Measurements from ENCODE around the gene TUBB4B. TPM values are rescaled to one million over a fixed set of nuclear protein-coding genes. Genes with fewer than 3 reads are reported as not detected.
A peak's percentile ranks its signal among the peaks of the same experiment; 100 is the strongest.

The TUBB4B gene
- total RNA-seq = 321 TPM

- ATAC-seq = peak; percentile 77
These were observed at the start of gene TUBB4B for GRCh38 chr9:137240841-137241489. Gene TUBB4B (plus strand): TSS chr9:137241287. CDS start chr9:137241361, 74 bp downstream.

GRCh38 chr9:137191691-137192447 is 49.2 kb upstream of the TUBB4B start:
- no peak for ATAC-seq

- ATAC-seq = no peak
These were observed 48.7 kb upstream of the TUBB4B start for GRCh38 chr9:137192448-137192780.

- no peak for ATAC-seq
These were observed 48.2 kb upstream of the TUBB4B start for GRCh38 chr9:137192859-137193258.

- ATAC-seq = no peak
These were observed 47.3 kb upstream of the TUBB4B start for GRCh38 chr9:137193771-137194170.

- no peak for ATAC-seq
These were observed 46.7 kb upstream of the TUBB4B start for GRCh38 chr9:137194388-137194787.

GRCh38 chr9:137194909-137195308 is 46.2 kb upstream of the TUBB4B start:
- ATAC-seq = peak; percentile 67

- peak; percentile 48 for ATAC-seq
These were observed 45.4 kb upstream of the TUBB4B start for GRCh38 chr9:137195525-137196220.

- ATAC-seq = no peak
These were observed 42.8 kb upstream of the TUBB4B start for GRCh38 chr9:137198051-137198901.

- ATAC-seq = no peak
These were observed 42.2 kb upstream of the TUBB4B start for GRCh38 chr9:137198902-137199283.

- ATAC-seq = no peak
These were observed 41.5 kb upstream of the TUBB4B start for GRCh38 chr9:137199411-137200121.

- peak; percentile 93 for ATAC-seq
These were observed 40.5 kb upstream of the TUBB4B start, which contains the start of gene TPRN for GRCh38 chr9:137200311-137201204. Gene TPRN (minus strand): TSS chr9:137200741. CDS start chr9:137200711, 30 bp downstream.

GRCh38 chr9:137201205-137201868 is 39.8 kb upstream of the TUBB4B start:
- ATAC-seq = no peak

- ATAC-seq = no peak
These were observed 38.1 kb upstream of the TUBB4B start for GRCh38 chr9:137202966-137203365.

- no peak for ATAC-seq
These were observed 36.4 kb upstream of the TUBB4B start for GRCh38 chr9:137204731-137205125.

GRCh38 chr9:137205126-137206069 is 35.7 kb upstream of the TUBB4B start, which contains the start of the genes NDOR1 and TMEM203:
Gene NDOR1 (plus strand): TSS chr9:137205700. CDS start chr9:137205778, 78 bp downstream.
Gene TMEM203 (minus strand): TSS chr9:137205648. CDS start chr9:137205414, 234 bp downstream.
- peak; percentile 69 for ATAC-seq

- ATAC-seq = no peak
These were observed 34.5 kb upstream of the TUBB4B start for GRCh38 chr9:137206602-137207001.

GRCh38 chr9:137211532-137211931 is 29.6 kb upstream of the TUBB4B start:
- ATAC-seq = no peak

GRCh38 chr9:137212520-137212919 is 28.6 kb upstream of the TUBB4B start:
- ATAC-seq = no peak

Data from esophagus mucosa (tissue), 1 donor.